HEK293 (cell line): ENCODE data around the gene PACSIN2.
"Not testable (repeated sequence)": the region's sequence is repeated elsewhere in the genome, so short reads cannot be mapped to it uniquely, and the experiment has no call there.

Experiments used
- CTCF ChIA-PET: fragments of 350-600 bp; formaldehyde crosslinking; extraction: SDS; loops from one replicate; lab custom pipeline; 2021; ENCODE audit warnings: antibody characterized with exemption; lab: Yijun Ruan, JAX
- POLR2A ChIA-PET: fragments of 300-600 bp; formaldehyde crosslinking; extraction: SDS; loops from one replicate; lab custom pipeline; 2020; ENCODE audit warnings: antibody characterized with exemption, inconsistent platforms; lab: Yijun Ruan, JAX
- H3K27ac ChIP-seq: fragments of 200-500 bp; sonication (Bioruptor generic); 2 replicates; pipeline ENCODE4 v1.5.1; 2014; ENCODE audit warnings: low read depth, low read length, control low read depth, inconsistent platforms; ENCODE audit errors: extremely low read depth
- H3K36me3 ChIP-seq, 2 experiments: fragments of 200-500 bp in 1 of 2; sonication (Bioruptor generic) in 1 of 2; 1 replicate in 1 of 2; 2 replicates in 1 of 2; pipeline ENCODE4 v1.5.1; 2014 to 2017; ENCODE audit warnings: inconsistent platforms in 2 of 2, low read length in 2 of 2; ENCODE audit not compliant: control insufficient read depth in 2 of 2, insufficient read depth in 1 of 2
- H3K4me1 ChIP-seq: fragments of 200-500 bp; sonication (Bioruptor generic); 2 replicates; pipeline ENCODE4 v1.5.1; 2014; ENCODE audit warnings: mild to moderate bottlenecking, low read length, inconsistent platforms; ENCODE audit not compliant: control insufficient read depth, insufficient read depth
- H3K4me3 ChIP-seq: 2 replicates; pipeline ENCODE4 v1.5.1; 2011; ENCODE audit warnings: low read depth, mild to moderate bottlenecking, control low read depth, low read length, moderate library complexity
- H3K9me3 ChIP-seq: fragments of 200-500 bp; sonication (Bioruptor generic); 2 replicates; pipeline ENCODE4 v1.5.1; 2014; ENCODE audit warnings: low read depth, low read length, inconsistent platforms; ENCODE audit not compliant: control insufficient read depth, insufficient read depth
- HOXD13 ChIP-seq: sonication (generic); formaldehyde crosslinking; IDR thresholded peaks from 2 replicates; pipeline ENCODE4 v1.8.0; 2022; ENCODE audit warnings: missing genetic modification reagents, borderline replicate concordance
- KLF1 ChIP-seq: fragments of 450-650 bp; formaldehyde crosslinking; IDR thresholded peaks from 2 replicates; pipeline ENCODE4 v1.5.1; 2016; ENCODE audit warnings: missing biosample characterization, missing genetic modification characterization
- KLF16 ChIP-seq: fragments of 450-650 bp; formaldehyde crosslinking; IDR thresholded peaks from 2 replicates; pipeline ENCODE4 v1.5.1; 2017; ENCODE audit warnings: missing biosample characterization, missing genetic modification characterization
- MYNN ChIP-seq: fragments of 450-650 bp; formaldehyde crosslinking; IDR thresholded peaks from 2 replicates; pipeline ENCODE4 v1.5.1; 2016; ENCODE audit warnings: missing biosample characterization, missing genetic modification characterization, borderline replicate concordance
- WT1 ChIP-seq: fragments of 450-650 bp; formaldehyde crosslinking; IDR thresholded peaks from 2 replicates; pipeline ENCODE4 v1.5.1; 2016; ENCODE audit warnings: missing biosample characterization, missing genetic modification characterization
- ZNF114 ChIP-seq: fragments of 450-650 bp; formaldehyde crosslinking; IDR thresholded peaks from 2 replicates; pipeline ENCODE4 v1.5.0; 2017; ENCODE audit warnings: missing biosample characterization, missing genetic modification characterization
- ZNF133 ChIP-seq: fragments of 450-650 bp; formaldehyde crosslinking; IDR thresholded peaks from 2 replicates; pipeline ENCODE4 v1.5.1; 2016; ENCODE audit warnings: missing biosample characterization, missing genetic modification characterization
- ZNF19 ChIP-seq: fragments of 450-650 bp; formaldehyde crosslinking; IDR thresholded peaks from 2 replicates; pipeline ENCODE4; 2016; ENCODE audit warnings: missing biosample characterization, missing genetic modification characterization, low read depth
- ZNF239 ChIP-seq: fragments of 450-650 bp; formaldehyde crosslinking; IDR thresholded peaks from 2 replicates; pipeline ENCODE4 v1.5.1; 2016; ENCODE audit warnings: missing biosample characterization, missing genetic modification characterization
- ZNF398 ChIP-seq: fragments of 450-650 bp; formaldehyde crosslinking; IDR thresholded peaks from 2 replicates; pipeline ENCODE4 v1.5.1; 2017; ENCODE audit warnings: missing biosample characterization, missing genetic modification characterization
- ZNF530 ChIP-seq: fragments of 450-650 bp; formaldehyde crosslinking; IDR thresholded peaks from 2 replicates; pipeline ENCODE4 v1.5.1; 2016; ENCODE audit warnings: low read depth, missing biosample characterization, missing genetic modification characterization
- ZSCAN23 ChIP-seq: fragments of 450-650 bp; formaldehyde crosslinking; IDR thresholded peaks from 2 replicates; pipeline ENCODE4 v1.5.1; 2016; ENCODE audit warnings: missing biosample characterization, missing genetic modification characterization
- TF ChIP-seq, protein P1 (sequence below): fragments of 450-650 bp; formaldehyde crosslinking; IDR thresholded peaks from 2 replicates; pipeline ENCODE4 v1.5.1; 2017; ENCODE audit warnings: missing biosample characterization, missing genetic modification characterization
- TF ChIP-seq, protein P2 (sequence below): fragments of 450-650 bp; formaldehyde crosslinking; IDR thresholded peaks from 2 replicates; pipeline ENCODE4 v1.5.1; 2017; ENCODE audit warnings: missing biosample characterization, missing genetic modification characterization
- TF ChIP-seq, protein P3 (sequence below): fragments of 450-650 bp; formaldehyde crosslinking; IDR thresholded peaks from 2 replicates; pipeline ENCODE4 v1.5.1; 2016; ENCODE audit warnings: missing biosample characterization, missing genetic modification characterization
- TF ChIP-seq, protein P4 (sequence below): fragments of 450-650 bp; formaldehyde crosslinking; IDR thresholded peaks from 2 replicates; pipeline ENCODE4 v1.5.1; 2016; ENCODE audit warnings: missing biosample characterization, missing genetic modification characterization
- TF ChIP-seq, protein P5 (sequence below): fragments of 450-650 bp; formaldehyde crosslinking; IDR thresholded peaks from 2 replicates; pipeline ENCODE4 v1.5.1; 2016; ENCODE audit warnings: missing biosample characterization, missing genetic modification characterization, borderline replicate concordance

The PACSIN2 gene

GRCh38 chr22:42972649-42973535 is 42.1 kb downstream of the PACSIN2 start:
- POLR2A ChIA-PET: interaction anchor here (0.7 kb wide), 1 partner anchor 70 kb away, joined by 3 read pairs; no protein-coding TSS in a partner anchor
- no peak overlapping the region for H3K4me3 ChIP-seq
- CTCF ChIA-PET: interaction anchor here (0.6 to 1.0 kb wide), 5 partner anchors 61 to 423 kb away, joined by 3 read pairs; no protein-coding TSS in a partner anchor
- no peak for TF ChIP-seq HOXD13 (CRISPR knock-in tag)
- TF ChIP-seq ZNF398 (tag by site-specific recombination): no peak
- no peak for TF ChIP-seq ZNF19 (tag by site-specific recombination)
- no peak for TF ChIP-seq ZNF530
- TF ChIP-seq, protein P1, sequence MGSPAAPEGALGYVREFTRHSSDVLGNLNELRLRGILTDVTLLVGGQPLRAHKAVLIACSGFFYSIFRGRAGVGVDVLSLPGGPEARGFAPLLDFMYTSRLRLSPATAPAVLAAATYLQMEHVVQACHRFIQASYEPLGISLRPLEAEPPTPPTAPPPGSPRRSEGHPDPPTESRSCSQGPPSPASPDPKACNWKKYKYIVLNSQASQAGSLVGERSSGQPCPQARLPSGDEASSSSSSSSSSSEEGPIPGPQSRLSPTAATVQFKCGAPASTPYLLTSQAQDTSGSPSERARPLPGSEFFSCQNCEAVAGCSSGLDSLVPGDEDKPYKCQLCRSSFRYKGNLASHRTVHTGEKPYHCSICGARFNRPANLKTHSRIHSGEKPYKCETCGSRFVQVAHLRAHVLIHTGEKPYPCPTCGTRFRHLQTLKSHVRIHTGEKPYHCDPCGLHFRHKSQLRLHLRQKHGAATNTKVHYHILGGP (tag by site-specific recombination): no peak
- TF ChIP-seq WT1 (tag by site-specific recombination): no peak
- TF ChIP-seq ZNF133: no peak
- no peak for TF ChIP-seq ZNF114 (tag by site-specific recombination)
- no peak overlapping the region for H3K27ac ChIP-seq
- no peaks in the 10 kb centered on the region for H3K36me3 ChIP-seq
- peaks cover 7% of the 10 kb centered on the region for H3K4me1 ChIP-seq
- no peaks in the 10 kb centered on the region for H3K9me3 ChIP-seq

- CTCF ChIA-PET: interaction anchor here (0.6 kb wide), 2 partner anchors 8 to 103 kb away, joined by 4 read pairs; no protein-coding TSS in a partner anchor
- H3K4me3 ChIP-seq, H3K9me3 ChIP-seq, H3K27ac ChIP-seq, H3K36me3 ChIP-seq, POLR2A ChIA-PET, H3K4me1 ChIP-seq: not testable (repeated sequence)
These were observed 43.5 kb downstream of the PACSIN2 start for GRCh38 chr22:42971473-42971860.

GRCh38 chr22:42970029-42970428 is 44.9 kb downstream of the PACSIN2 start:
- ChIA-PET POLR2A (interaction anchor here (0.9 kb wide), 1 partner anchor 45 kb away, joined by 3 read pairs; the partner anchor contains the start of gene PACSIN2), CTCF (interaction anchor here (0.9 to 1.2 kb wide), 3 partner anchors 10 to 96 kb away, joined by 3 read pairs; no protein-coding TSS in a partner anchor)
- H3K4me3 ChIP-seq: no peak overlapping the region
- H3K4me1 ChIP-seq: peaks cover 11% of the 10 kb centered on the region
- H3K9me3 ChIP-seq: no peaks in the 10 kb centered on the region
- no peaks in the 10 kb centered on the region for H3K36me3 ChIP-seq
- H3K27ac ChIP-seq: no peak overlapping the region
- no peak for TF ChIP-seq ZNF239 (tag by site-specific recombination)
- TF ChIP-seq, protein P2, sequence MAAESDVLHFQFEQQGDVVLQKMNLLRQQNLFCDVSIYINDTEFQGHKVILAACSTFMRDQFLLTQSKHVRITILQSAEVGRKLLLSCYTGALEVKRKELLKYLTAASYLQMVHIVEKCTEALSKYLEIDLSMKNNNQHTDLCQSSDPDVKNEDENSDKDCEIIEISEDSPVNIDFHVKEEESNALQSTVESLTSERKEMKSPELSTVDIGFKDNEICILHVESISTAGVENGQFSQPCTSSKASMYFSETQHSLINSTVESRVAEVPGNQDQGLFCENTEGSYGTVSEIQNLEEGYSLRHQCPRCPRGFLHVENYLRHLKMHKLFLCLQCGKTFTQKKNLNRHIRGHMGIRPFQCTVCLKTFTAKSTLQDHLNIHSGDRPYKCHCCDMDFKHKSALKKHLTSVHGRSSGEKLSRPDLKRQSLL: no peak
- TF ChIP-seq, protein P3, sequence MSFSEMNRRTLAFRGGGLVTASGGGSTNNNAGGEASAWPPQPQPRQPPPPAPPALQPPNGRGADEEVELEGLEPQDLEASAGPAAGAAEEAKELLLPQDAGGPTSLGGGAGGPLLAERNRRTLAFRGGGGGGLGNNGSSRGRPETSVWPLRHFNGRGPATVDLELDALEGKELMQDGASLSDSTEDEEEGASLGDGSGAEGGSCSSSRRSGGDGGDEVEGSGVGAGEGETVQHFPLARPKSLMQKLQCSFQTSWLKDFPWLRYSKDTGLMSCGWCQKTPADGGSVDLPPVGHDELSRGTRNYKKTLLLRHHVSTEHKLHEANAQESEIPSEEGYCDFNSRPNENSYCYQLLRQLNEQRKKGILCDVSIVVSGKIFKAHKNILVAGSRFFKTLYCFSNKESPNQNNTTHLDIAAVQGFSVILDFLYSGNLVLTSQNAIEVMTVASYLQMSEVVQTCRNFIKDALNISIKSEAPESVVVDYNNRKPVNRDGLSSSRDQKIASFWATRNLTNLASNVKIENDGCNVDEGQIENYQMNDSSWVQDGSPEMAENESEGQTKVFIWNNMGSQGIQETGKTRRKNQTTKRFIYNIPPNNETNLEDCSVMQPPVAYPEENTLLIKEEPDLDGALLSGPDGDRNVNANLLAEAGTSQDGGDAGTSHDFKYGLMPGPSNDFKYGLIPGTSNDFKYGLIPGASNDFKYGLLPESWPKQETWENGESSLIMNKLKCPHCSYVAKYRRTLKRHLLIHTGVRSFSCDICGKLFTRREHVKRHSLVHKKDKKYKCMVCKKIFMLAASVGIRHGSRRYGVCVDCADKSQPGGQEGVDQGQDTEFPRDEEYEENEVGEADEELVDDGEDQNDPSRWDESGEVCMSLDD: no peak
- 0 out of 2 replicates have a peak, but pooled peaks have one; percentile 9 for TF ChIP-seq KLF1
- TF ChIP-seq, protein P4, sequence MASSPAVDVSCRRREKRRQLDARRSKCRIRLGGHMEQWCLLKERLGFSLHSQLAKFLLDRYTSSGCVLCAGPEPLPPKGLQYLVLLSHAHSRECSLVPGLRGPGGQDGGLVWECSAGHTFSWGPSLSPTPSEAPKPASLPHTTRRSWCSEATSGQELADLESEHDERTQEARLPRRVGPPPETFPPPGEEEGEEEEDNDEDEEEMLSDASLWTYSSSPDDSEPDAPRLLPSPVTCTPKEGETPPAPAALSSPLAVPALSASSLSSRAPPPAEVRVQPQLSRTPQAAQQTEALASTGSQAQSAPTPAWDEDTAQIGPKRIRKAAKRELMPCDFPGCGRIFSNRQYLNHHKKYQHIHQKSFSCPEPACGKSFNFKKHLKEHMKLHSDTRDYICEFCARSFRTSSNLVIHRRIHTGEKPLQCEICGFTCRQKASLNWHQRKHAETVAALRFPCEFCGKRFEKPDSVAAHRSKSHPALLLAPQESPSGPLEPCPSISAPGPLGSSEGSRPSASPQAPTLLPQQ (tag by site-specific recombination): no peak
- TF ChIP-seq, protein P5, sequence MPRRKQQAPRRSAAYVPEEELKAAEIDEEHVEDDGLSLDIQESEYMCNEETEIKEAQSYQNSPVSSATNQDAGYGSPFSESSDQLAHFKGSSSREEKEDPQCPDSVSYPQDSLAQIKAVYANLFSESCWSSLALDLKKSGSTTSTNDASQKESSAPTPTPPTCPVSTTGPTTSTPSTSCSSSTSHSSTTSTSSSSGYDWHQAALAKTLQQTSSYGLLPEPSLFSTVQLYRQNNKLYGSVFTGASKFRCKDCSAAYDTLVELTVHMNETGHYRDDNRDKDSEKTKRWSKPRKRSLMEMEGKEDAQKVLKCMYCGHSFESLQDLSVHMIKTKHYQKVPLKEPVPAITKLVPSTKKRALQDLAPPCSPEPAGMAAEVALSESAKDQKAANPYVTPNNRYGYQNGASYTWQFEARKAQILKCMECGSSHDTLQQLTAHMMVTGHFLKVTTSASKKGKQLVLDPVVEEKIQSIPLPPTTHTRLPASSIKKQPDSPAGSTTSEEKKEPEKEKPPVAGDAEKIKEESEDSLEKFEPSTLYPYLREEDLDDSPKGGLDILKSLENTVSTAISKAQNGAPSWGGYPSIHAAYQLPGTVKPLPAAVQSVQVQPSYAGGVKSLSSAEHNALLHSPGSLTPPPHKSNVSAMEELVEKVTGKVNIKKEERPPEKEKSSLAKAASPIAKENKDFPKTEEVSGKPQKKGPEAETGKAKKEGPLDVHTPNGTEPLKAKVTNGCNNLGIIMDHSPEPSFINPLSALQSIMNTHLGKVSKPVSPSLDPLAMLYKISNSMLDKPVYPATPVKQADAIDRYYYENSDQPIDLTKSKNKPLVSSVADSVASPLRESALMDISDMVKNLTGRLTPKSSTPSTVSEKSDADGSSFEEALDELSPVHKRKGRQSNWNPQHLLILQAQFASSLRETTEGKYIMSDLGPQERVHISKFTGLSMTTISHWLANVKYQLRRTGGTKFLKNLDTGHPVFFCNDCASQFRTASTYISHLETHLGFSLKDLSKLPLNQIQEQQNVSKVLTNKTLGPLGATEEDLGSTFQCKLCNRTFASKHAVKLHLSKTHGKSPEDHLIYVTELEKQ (tag by site-specific recombination): no peak
- no peak for TF ChIP-seq KLF16 (tag by site-specific recombination)
- TF ChIP-seq ZSCAN23: no peak
- no peak for TF ChIP-seq MYNN (tag by site-specific recombination)
